BLaER1 treated with 17β-estradiol and CSF1 and Interleukin-3, amounts not matched to agents 10 nM and 100 nM (cell line): Measurements from ENCODE around the gene PKNOX1.
"Not testable (repeated sequence)": the region's sequence is repeated elsewhere in the genome, so short reads cannot be mapped to it uniquely, and the experiment has no call there.

Experiments
- H3K27ac ChIP-seq, 11 experiments: shearing (Covaris generic); formaldehyde crosslinking; 2 replicates each; pipeline ENCODE4 v1.8.1; 2022
- H3K27me3 ChIP-seq, 11 experiments: shearing (Covaris generic); formaldehyde crosslinking; 2 replicates each; pipeline ENCODE4 v1.8.1; 2022
- H3K36me3 ChIP-seq, 11 experiments: shearing (Covaris generic); formaldehyde crosslinking; 2 replicates each; pipeline ENCODE4 v1.8.1; 2022
- H3K4me1 ChIP-seq, 10 experiments: shearing (Covaris generic); formaldehyde crosslinking; 2 replicates each; pipeline ENCODE4 v1.8.1; 2022
- H3K4me2 ChIP-seq, 11 experiments: shearing (Covaris generic); formaldehyde crosslinking; 2 replicates each; pipeline ENCODE4 v1.8.1; 2022
- H3K4me3 ChIP-seq, 10 experiments: shearing (Covaris generic); formaldehyde crosslinking; 2 replicates each; pipeline ENCODE4 v1.8.1; 2022
- H3K9ac ChIP-seq, 11 experiments: shearing (Covaris generic); formaldehyde crosslinking; 2 replicates each; pipeline ENCODE4 v1.8.1; 2022
- H3K9me3 ChIP-seq, 11 experiments: shearing (Covaris generic); formaldehyde crosslinking; replicated peaks in 1 of 11; 2 replicates each; pipeline ENCODE4 v1.8.1; 2022
- H4K20me1 ChIP-seq, 11 experiments: shearing (Covaris generic); formaldehyde crosslinking; 2 replicates each; pipeline ENCODE4 v1.8.1; 2022
- Cebpa-rat ChIP-seq, 11 experiments: shearing (Covaris generic); IDR thresholded peaks; 2 replicates each; pipeline ENCODE4 v1.8.1; 2022

Gene PKNOX1, protein sequence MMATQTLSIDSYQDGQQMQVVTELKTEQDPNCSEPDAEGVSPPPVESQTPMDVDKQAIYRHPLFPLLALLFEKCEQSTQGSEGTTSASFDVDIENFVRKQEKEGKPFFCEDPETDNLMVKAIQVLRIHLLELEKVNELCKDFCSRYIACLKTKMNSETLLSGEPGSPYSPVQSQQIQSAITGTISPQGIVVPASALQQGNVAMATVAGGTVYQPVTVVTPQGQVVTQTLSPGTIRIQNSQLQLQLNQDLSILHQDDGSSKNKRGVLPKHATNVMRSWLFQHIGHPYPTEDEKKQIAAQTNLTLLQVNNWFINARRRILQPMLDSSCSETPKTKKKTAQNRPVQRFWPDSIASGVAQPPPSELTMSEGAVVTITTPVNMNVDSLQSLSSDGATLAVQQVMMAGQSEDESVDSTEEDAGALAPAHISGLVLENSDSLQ

DNA sequence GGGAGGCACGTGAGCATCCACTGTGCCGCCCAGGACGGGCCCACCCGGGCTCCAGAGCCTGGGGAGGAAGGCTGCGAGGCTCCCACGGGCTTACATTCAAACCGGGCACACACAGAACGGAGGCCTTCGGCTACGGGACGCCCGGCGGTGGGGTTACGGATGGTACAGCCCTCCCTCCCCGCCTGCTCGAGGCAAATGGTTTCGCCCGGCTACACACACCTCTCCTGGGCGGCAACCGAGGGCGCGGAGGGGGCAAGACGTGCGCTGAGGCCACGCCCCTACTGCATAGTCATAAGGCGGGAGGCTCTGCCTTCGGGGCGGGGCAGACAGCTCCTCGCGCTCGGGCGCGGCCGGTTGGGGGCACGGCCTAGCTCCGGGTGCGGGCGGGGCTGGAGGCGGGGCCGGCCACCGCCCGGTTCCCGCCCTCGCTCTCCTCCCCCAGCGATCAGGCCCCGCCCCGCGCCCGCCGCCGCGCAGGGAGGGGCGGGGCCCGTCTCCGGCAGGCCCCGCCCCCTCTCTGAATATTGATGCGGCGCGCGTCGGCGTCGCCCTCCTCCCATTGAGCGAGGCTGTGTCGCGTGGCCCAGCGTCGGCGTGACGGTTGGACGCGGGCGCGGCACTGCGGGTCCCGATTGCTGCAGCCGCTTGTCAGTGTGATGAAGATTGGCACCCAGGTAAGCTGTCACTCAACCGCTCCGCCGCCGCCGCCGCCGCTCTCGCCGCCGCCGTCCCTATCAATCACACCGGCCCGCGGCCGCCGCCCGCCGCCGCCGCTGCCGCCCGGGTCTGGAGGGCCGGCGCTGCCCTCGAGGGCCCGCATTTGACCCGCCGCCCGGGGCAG is at the start of gene PKNOX1:
Gene PKNOX1, plus strand, starts transcription at position 572 of the 841 bp plus-strand sequence. CDS start 29,820 bp downstream, outside the sequence.
- TF ChIP-seq Cebpa-rat (IDR thresholded peaks at IDR 0.05), result no peak
- peak within 1 kb of the TSS; percentile 87 to 98 (median 94) for H3K27ac ChIP-seq
- H3K9me3 ChIP-seq, result peaks cover 0 to 28% (median 19%) of the 10 kb centered on the region in 11 experiments; a peak in 20 of 22 replicates
- H3K27me3 ChIP-seq, result no peaks in the 10 kb centered on the region
- H3K4me1 ChIP-seq, result peaks cover 9 to 53% (median 18%) of the 10 kb centered on the region in 10 experiments
- peak within 1 kb of the TSS; percentile 89 to 97 (median 96) for H3K9ac ChIP-seq
- peak within 1 kb of the TSS; percentile 85 to 98 (median 92) for H3K4me2 ChIP-seq
- peak within 1 kb of the TSS; percentile 68 to 92 (median 84) for H3K4me3 ChIP-seq
- H3K36me3 ChIP-seq, result peaks cover 3 to 29% (median 26%) of the 10 kb centered on the region in 11 experiments
- peaks cover 0 to 13% (median 0%) of the 10 kb centered on the region in 11 experiments; a peak in 2 of 22 replicates for H4K20me1 ChIP-seq

DNA sequence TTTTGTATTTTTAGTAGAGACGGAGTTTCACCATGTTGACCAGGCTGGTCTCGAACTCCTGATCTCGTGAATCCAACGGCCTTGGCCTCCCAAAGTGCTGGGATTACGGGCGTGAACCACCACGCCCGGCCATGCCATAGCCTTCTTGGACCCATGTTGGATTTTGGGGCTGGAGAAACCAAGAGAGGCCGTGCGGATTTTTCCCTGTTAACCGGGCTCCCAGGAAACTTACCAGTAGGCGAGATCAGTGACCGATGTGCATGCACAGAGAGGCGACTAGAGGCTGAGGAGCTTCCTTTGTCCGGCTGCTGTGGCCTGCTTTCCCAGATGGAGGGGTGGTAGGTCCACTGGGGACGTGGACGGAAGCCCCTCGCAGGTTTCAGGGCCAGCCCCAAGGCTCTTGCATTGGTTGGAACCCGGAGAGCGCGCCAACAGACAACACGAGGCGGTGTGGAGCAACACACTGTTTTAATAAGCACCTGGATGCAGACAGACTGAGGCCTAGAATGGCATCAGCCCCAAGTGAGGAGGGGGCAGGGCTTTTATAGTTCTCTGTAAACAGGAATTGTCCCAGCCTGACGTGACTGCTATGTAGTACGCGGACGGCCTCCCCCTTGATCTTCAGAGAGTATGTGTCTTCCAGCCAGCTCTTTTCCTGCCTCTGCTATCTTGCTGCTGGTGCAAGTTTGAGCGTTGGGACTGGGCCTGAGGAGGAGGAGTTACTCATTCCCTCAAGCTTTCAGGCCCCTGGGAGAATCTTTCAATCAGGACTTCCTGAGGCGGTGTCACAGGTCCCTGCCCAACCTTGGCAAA is 49.0 kb upstream of the PKNOX1 start, which contains the start of gene ERVH48-1:
Gene ERVH48-1, minus strand, starts transcription at position 517 of the 813 bp plus-strand sequence. CDS start 6,624 bp downstream, outside the sequence.
- H3K4me3 ChIP-seq, result peak within 1 kb of the TSS in 8 of 10 experiments; percentile 9 to 52 (median 39); a peak in 10 of 20 replicates
- H3K36me3 ChIP-seq, result peaks cover 0 to 17% (median 0%) of the 10 kb centered on the region in 11 experiments; a peak in 9 of 22 replicates
- peak within 1 kb of the TSS; percentile 75 to 94 (median 82) for H3K4me2 ChIP-seq
- H3K27me3 ChIP-seq, result no peaks in the 10 kb centered on the region
- no peaks in the 10 kb centered on the region for H4K20me1 ChIP-seq
- no peak for TF ChIP-seq Cebpa-rat (IDR thresholded peaks at IDR 0.05)
- H3K4me1 ChIP-seq, result peaks cover 27 to 47% (median 38%) of the 10 kb centered on the region in 10 experiments
- H3K27ac ChIP-seq, result peak within 1 kb of the TSS in 10 of 11 experiments; percentile 26 to 78 (median 71); a peak in 18 of 22 replicates
- peak within 1 kb of the TSS in 10 of 11 experiments; percentile 10 to 78 (median 72); a peak in 18 of 22 replicates for H3K9ac ChIP-seq
- H3K9me3 ChIP-seq, result peaks cover 0 to 11% (median 0%) of the 10 kb centered on the region in 11 experiments; a peak in 2 of 22 replicates

DNA sequence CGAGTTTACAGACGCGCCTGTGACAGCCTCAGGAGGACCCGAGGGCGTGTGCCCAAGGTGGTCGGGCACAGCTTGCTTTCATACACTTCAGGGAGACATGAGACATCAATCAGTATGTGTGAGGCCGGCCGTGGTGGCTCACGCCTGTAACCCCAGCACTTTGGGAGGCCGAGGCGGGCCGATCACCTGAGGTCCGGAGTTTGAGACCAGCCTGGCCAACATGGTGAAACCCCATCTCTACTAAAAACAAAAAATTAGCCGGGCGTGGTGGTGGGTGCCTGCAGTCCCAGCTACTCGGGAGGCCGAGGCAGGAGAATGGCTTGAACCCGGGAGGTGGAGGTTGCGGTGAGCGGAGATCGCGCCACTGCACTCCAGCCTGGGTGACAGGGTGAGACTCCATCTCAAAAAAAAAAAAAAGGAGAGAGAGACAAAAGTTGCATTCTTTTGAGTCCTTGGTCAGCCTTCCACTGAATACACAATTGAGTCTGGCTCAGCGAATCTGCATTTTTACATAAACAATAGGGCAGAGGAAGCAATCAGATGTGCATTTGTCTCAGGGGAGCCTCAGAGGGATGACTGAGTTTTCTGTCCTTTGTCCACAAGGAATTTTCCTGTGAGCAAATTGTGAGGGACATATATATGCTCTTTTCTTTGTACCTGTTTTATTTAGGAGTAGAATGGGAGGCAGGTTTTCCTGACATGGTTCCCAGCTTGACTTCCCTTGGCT is 46.7 kb upstream of the PKNOX1 start:
- 0 out of 22 replicates have a peak overlapping the region, but pooled peaks of 1 of the 11 experiments have one; percentile 1 for H3K4me2 ChIP-seq
- H3K27me3 ChIP-seq, H3K36me3 ChIP-seq, H3K4me3 ChIP-seq, H3K27ac ChIP-seq, H4K20me1 ChIP-seq, H3K9ac ChIP-seq: not testable (repeated sequence)
- H3K4me1 ChIP-seq, result peaks cover 27 to 51% (median 43%) of the 10 kb centered on the region in 10 experiments
- H3K9me3 ChIP-seq, result peaks cover 0 to 11% (median 0%) of the 10 kb centered on the region in 11 experiments; a peak in 2 of 22 replicates

DNA sequence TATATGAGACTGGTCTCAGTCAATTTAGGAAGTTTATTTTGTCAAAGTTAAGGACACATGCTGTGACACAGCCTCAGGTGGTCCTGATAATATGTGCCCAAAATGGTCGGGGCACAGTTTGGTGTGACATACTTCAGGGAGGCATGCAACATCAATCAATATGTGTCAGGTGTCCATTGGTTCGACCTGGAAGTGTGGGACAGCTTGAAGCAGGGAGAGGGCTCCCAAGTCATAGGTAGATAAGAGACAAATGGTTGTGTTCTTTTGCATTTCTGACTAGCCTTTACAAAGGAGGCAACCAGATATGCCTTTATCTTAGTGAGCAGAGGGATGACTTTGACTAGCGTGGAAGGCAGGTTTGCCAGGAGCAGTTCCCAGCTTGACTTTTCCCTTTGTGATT is 44.4 kb upstream of the PKNOX1 start:
- H3K9me3 ChIP-seq, result peaks cover 0 to 11% (median 0%) of the 10 kb centered on the region in 11 experiments; a peak in 2 of 22 replicates
- H4K20me1 ChIP-seq, result no peaks in the 10 kb centered on the region
- H3K27ac ChIP-seq, result no peak overlapping the region
- H3K4me1 ChIP-seq, result peaks cover 8 to 28% (median 22%) of the 10 kb centered on the region in 10 experiments
- H3K36me3 ChIP-seq, result no peaks in the 10 kb centered on the region
- no peak overlapping the region for H3K4me3 ChIP-seq
- no peak for TF ChIP-seq Cebpa-rat (IDR thresholded peaks at IDR 0.05)
- H3K9ac ChIP-seq, result no peak overlapping the region
- H3K27me3 ChIP-seq, result no peaks in the 10 kb centered on the region
- H3K4me2 ChIP-seq, result no peak overlapping the region

DNA sequence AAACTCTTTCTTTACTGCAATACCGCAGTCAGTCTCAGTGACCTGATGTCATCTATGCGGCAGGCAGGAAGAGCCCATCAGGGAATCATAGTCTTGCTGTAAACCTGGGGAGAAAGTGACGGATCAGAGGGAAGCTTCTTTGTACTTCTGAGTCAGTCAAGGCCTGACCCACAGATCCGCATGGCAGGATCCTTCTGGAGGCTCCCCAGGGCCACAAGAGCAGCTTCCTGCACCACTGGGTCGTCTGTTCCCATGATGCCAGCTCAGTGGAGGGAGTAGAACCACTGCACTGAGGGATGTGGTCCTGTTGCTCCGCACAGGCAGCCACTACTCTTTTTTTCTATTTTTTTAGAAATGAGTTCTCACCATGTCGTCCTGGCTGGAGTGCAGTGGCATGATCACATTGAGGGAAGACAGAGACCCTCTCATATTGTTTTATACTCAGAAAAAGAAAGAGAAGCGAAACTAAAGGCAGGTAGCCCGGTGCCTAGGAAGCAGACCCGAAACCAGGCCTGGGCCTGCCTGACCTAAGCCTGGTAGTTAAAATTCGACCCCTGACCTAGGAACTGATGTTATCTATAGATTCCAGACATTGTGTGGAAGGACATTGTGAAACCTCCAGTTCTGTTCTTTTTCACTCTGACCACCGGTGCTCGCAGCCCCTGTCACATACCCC is 42.7 kb upstream of the PKNOX1 start:
- H3K36me3 ChIP-seq, result no peaks in the 10 kb centered on the region

DNA sequence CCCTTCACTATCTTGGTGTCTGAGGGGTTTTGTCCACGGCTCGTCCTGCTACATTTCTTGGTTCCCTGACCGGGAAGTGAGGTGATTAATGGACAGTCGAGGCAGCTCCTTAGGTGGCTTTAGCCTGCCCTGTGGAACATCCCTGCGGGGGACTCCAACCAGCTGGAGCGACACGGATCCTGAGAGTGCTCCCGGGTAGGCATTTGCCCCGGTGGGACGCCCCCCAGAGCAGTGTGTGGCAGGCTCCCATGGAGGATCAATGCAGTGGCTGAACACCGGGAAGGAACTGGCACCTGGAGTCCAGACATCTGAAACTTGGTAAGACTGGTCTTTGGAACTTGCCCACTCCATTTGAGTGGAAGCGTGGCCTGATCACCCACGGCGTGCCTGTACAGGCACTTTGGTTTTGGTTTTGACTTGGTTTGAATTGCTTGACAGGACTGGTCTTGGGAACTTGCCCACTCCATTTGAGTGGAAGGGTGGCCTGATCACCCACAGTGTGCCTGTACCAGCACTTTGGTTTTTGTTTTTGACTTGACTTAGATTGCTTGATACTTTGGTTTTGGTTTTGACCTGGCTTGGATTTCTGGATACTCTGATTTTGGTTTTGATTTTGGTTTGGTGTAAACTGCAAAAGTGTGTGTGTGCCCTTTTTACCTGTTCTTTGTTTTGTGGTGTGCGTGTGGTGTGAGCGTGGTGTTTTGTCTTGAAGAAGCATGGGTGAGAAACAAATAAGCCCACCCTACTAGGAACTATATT is 41.8 kb upstream of the PKNOX1 start:
- not testable (repeated sequence) for H3K9ac ChIP-seq, H4K20me1 ChIP-seq, H3K27ac ChIP-seq, H3K4me2 ChIP-seq, H3K36me3 ChIP-seq, H3K9me3 ChIP-seq, H3K27me3 ChIP-seq, H3K4me3 ChIP-seq
- H3K4me1 ChIP-seq, result peaks cover 0 to 16% (median 8%) of the 10 kb centered on the region in 10 experiments; a peak in 14 of 20 replicates

More for the DNA sequence above, 42.7 kb upstream of the PKNOX1 start:
- Histone ChIP-seq H3K4me1 (peaks cover 0 to 13% (median 8%) of the 10 kb centered on the region in 10 experiments; a peak in 14 of 20 replicates), H3K4me2 (peak overlapping the region in 8 of 11 experiments; percentile 26 to 59 (median 32); a peak in 14 of 22 replicates), H3K27ac (no peak overlapping the region; a peak in 1 of 22 replicates), H3K4me3 (no peak overlapping the region), H3K9ac (peak overlapping the region in 1 of 11 experiments; percentile 42; a peak in 1 of 22 replicates), H4K20me1 (no peaks in the 10 kb centered on the region), H3K9me3 (peaks cover 0 to 5% (median 0%) of the 10 kb centered on the region in 11 experiments; a peak in 1 of 22 replicates), H3K27me3 (no peaks in the 10 kb centered on the region)
- TF ChIP-seq Cebpa-rat (IDR thresholded peaks at IDR 0.05), result no peak

DNA sequence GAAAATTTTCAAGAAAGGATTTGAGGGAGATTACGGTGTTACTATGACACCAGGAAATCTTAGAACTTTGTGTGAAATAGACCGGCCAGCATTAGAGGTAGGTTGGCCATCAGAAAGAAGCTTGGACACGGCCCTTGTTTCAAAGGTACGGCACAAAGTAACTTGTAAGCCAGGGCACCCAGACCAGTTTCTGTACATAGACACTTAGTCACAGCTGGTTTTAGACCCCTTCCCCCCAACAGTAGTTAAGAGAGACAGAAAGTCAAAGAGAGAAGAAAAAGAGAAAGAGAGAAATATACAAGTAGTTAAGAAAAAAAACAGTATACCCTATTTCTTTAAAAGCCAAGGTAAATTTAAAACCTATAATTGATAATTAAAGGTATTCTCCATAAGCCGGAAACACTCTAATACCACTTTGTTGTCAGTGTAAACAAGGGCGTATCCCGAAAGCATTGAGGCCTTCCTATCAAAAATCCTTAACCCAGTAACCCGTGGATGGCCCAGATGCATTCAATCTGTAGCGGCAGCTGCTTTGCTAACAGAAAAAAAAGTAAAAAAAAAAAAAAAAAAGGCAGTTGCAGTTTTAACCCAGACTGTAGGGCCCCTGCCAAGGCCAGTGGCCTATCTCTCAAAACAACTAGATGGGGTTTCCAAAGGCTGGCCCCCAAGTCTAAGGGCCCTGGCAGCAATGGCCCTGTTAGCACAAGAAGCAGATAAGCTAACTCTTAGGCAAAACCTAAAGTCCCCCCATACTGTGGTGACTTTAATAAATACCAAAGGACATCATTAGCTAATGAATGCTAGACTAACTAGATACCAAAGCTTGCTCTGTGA is 41.0 kb upstream of the PKNOX1 start:
- peaks cover 0 to 17% (median 8%) of the 10 kb centered on the region in 10 experiments; a peak in 14 of 20 replicates for H3K4me1 ChIP-seq
- H4K20me1 ChIP-seq, H3K9me3 ChIP-seq, H3K36me3 ChIP-seq, H3K27me3 ChIP-seq, H3K4me2 ChIP-seq, H3K9ac ChIP-seq, H3K27ac ChIP-seq, H3K4me3 ChIP-seq: not testable (repeated sequence)

DNA sequence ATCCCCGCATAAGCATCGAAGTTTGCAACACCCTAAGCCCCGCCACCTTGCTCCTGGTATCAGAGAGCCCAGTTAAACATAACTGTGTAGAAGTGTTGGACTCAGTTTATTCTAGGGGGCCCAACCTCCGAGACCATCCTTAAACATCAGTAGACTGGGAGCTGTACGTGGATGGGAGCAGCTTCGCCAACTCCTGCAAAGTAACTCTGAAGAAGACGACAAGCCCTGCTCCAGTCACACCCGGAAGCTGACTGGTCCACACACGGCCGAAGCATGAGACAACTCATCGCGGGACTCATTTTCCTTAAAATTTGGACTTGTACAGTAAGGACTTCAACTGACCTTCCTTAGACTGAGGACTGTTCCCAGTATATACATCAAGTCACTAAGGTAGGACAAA is 40.4 kb upstream of the PKNOX1 start:
- H3K9ac ChIP-seq, H3K4me2 ChIP-seq, H3K27ac ChIP-seq, H3K4me3 ChIP-seq, H3K9me3 ChIP-seq, H3K27me3 ChIP-seq, H4K20me1 ChIP-seq, H3K36me3 ChIP-seq: not testable (repeated sequence)
- peaks cover 0 to 17% (median 8%) of the 10 kb centered on the region in 10 experiments; a peak in 14 of 20 replicates for H3K4me1 ChIP-seq

DNA sequence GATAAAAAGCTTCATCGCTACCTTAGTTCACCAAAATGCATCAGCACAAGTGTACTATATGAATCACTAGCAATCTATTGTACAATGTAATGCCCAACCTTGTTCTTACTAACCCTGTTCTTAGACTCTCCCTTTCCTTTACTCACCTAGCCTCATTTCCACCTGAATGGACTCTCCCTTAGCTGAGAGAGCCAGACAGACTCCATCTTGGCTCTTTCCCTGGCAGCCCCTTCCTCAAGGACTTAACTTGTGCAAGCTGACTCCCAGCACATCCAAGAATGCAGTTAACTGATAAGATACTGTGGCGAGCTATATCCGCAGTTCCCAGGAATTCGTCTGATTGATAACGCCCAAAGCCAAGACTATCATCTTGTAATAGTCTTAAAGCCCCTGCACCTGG is 38.0 kb upstream of the PKNOX1 start:
- not testable (repeated sequence) for H3K36me3 ChIP-seq, H3K4me3 ChIP-seq, H4K20me1 ChIP-seq, H3K4me2 ChIP-seq, H3K9ac ChIP-seq, H3K27ac ChIP-seq, H3K9me3 ChIP-seq, H3K27me3 ChIP-seq
- H3K4me1 ChIP-seq, result peaks cover 0 to 13% (median 5%) of the 10 kb centered on the region in 10 experiments; a peak in 14 of 20 replicates
